GM18519 (cell line): Measurements from ENCODE around the gene FBXL13.
"Not testable (repeated sequence)": the region's sequence is repeated elsewhere in the genome, so short reads cannot be mapped to it uniquely, and the experiment has no call there.

ENCODE experiments used
- ATAC-seq: cut with Tn5 transposase; IDR thresholded peaks from one replicate; pipeline ENCODE4 v1.9.1; 2021; ENCODE audit warnings: mild to moderate bottlenecking, moderate library complexity; ENCODE audit not compliant: unreplicated experiment, low FRiP score

Gene FBXL13

DNA sequence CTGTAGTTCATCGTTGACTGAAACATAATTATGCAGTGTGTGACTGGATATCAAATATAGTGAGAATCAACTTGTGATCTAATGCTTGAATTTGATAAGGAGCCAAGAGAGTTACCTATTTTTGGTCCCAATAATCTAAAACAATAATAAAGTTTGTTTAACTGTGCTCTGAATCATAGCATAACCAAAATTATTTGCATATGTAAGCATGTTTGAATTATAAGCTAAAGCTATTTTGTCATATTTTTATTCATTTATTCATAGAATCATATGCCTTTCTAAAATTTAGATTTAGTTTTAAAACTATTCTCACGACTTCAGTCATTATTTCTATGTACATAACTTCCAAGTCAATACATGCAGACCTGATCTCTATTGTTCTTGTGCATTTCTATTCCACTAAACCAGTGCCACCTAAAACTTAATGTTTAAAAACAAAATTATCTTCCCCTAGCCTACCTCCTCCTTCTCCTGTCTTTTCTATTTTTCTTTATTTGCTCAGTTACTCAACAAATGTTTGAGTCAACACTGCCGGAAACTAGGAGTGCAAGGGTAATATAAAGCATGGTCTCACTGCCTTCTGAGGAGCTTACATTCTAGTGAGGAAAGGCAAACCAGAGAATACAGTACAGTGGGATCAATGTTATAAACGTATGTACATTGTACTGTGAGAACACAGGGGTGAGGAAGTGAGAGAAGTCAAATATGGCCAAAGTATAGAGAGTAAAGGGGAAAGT lies 284.1 kb downstream of the FBXL13 start:
- not testable (repeated sequence) for ATAC-seq

DNA sequence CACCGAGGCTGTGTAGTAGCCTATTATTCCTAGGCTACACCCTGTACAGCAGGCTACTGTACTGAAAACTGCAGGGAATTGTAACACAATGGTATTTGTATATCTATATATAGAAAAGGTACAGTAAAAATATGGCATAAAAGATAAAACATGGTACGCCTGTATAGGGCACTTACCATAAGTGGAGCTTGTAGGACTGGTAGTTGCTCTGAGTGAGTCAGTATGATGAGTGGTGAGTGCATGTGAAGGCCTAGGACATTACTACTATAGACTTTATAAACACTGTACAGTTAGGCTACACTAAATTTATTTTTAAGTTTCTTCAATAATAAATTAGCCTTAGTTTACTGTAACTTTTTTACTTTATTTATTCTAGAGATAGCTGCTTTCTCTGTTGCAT lies 285.8 kb downstream of the FBXL13 start:
- not testable (repeated sequence) for ATAC-seq

DNA sequence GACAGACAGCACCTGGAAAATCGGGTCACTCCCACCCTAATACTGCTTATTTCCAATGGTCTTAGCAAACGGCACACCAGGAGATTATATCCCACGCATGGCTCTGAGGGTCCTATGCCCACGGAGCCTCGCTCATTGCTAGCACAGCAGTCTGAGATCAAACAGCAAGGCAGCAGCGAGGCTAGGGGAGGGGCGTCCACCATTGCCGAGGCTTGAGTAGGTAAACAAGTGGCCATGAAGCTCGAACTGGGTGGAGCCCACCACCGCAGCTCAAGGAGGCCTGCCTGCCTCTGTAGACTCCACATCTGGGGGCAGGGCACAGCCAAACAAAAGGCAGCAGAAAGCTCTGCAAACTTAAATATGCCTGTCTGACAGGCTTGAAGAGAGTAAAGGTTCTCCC lies 293.7 kb downstream of the FBXL13 start:
- ATAC-seq = not testable (repeated sequence)

DNA sequence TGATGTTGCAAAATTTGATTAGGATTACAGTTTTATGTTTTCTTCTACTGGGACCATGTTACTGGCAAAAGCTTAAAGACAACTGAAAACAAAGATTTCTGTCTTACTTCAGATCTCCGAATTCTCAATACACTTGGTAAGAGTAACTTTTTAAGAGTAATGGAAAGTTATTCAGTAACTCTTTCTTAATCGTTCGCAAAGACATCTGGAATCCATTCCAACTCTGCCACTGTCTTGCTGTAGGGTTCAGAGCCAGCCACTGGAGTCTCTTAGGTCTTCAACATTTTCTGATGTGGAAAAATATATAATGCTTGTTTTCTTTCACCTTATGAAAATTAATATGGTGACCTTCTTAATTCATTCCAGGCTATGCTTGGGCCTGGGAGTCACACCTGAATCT lies 295.9 kb downstream of the FBXL13 start:
- not testable (repeated sequence) for ATAC-seq

DNA sequence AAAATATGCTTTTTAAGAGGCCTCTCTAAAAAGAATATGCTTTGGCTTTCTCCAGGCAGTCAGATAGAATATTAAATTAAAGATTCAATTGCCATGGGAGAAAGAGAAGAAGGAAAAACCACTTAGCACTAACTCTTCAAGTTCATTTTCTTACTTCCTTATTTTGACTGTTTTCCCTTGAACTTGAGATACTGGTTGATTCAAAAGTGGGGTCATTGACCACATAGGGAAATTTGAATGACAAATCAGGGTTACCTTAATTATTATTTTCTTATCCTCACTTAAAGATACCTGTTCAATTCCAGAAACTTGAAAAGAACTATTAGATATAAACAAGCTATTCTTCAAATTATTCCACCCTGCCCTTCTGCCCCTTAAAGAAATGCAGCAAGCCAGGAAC lies 298.4 kb downstream of the FBXL13 start:
- not testable (repeated sequence) for ATAC-seq

DNA sequence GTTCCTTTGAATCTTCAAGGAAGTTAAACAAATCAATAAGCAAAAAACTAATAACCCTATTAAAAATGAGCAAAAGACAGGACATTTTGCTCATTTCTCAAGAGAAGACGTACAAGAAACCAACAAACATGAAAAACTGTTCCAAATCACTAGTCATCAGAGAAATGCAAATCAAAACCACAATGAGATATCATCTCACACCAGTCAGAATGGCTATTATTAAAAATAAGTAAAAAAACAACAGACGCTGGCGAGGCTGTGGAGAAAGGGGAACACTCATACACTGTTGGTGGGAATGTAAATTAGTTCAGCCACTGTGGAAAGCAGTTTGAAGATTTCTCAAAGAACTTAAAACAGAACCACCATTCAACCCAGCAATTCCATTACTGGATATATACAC lies 304.1 kb downstream of the FBXL13 start:
- not testable (repeated sequence) for ATAC-seq

DNA sequence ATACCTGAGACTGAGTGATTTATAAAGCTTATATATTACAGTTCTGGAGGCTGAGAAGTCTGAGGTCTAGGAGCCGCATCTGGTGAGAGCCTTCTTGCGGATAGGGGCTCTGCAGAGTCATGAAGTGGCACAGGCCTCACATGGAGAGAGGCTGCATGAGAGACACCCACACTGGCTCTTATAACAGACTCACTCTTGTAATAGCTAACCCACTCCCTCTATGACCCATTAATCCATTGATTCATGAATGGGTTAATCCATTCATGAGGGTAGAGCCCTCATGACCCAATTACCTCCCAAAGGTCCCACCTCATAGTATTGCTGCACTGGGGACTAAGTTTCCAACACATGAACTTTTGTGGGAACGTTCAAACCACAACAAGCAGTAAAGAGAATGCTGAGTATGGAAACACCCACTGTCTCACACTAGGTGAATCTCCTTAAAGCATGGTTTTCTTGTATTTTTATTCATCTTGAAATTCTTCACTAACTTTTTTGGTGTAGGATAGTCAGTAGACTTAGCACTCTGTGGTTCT lies 304.9 kb downstream of the FBXL13 start:
- ATAC-seq = not testable (repeated sequence)

DNA sequence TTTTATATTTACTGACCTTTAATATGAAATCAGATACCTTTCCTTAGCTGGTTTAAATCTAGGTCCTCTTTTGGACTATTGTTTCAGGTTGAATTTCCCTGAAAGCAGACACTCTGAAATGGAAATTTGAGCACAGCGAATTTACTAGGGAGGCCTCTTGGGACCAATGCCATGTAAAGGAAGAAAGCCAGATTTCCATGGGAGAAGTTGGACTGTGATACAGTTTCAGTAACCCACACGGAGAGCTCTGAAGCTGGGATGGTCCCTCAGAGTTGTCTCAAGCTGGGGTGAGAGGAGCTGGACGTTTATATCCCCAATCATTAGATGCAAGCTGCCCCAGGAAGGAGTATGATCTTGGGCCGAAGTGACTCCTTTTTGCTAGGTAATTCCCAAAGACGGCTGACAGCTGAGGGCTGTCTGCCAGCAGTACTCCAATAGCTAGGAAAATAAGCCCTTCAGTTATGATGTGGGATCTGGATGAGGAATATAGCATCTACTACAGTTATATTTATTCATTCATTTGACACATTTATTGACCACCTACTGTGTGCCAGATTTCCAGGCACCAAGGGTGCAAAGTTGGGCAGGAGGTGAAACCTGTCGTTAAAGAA lies 311.2 kb downstream of the FBXL13 start:
- ATAC-seq = not testable (repeated sequence)
